Measurements from ENCODE around the gene CCSER1. TPM values are rescaled to one million over a fixed set of nuclear protein-coding genes. Genes with fewer than 3 reads are reported as not detected.

CCSER1 gene
- total and polyA plus RNA-seq, 2 of the 8 experiments (the other 6 are each of a cell fraction or from before 2014, with no cell fraction given): 0.26 to 0.84 TPM

GRCh38 chr4:90174621-90175023 lies 47.4 kb downstream of the CCSER1 start (continued):
- no peak for TF ChIP-seq CHD7 (IDR thresholded peaks at IDR 0.05; ENCODE audit: insufficient replicate concordance, low read length)
- no peak for TF ChIP-seq JUN (IDR thresholded peaks at IDR 0.05; ENCODE audit: low read depth, low read length)
